Putamen (tissue), 1 donor: Measurements from ENCODE around the gene MDM4.
"Not testable (repeated sequence)": the region's sequence is repeated elsewhere in the genome, so short reads cannot be mapped to it uniquely, and the experiment has no call there.

ENCODE experiments used
- DNase-seq: peaks from one replicate; pipeline ENCODE4 v3.0.0-alpha.2; 2016; ENCODE audit warnings: low spot score

The MDM4 gene

DNA sequence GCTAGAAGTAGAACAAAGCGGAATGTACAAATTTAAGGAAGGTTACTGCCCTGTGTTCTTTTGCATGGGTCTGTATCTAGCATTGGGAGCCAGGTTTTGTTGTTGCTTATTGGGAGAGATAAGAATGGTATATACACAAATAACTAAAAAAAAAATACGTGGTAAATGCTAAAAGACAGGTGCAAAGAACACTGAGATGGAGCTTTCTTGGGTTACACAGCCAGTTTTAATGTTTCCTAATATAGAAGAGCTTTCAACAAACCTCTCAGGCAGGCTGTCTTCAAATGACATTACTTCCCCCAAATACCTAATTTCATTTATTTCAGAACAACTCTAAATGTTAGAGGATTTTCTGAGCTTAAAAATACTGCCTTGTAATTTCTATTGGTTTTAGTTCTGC lies 1.4 kb upstream of the MDM4 start:
- DNase-seq = no peak

DNA sequence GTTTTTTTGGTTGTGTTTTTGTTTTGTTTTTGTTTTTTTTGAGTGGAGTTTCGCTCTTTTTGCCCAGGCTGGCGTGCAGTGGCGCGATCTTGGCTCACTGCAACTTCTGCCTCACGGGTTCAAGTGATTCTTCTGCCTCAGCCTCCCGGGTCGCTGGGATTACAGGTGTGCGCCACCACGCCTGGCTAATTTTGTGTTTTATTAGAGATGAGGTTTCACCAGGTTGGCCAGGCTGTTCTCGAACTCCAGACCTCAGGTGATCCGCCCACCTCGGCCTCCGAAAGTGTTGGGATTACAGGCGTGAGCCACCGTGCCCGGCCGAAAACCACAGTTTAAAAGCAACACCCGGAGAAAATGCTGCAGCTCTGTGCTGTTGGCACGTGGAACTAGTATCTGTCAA lies 1.2 kb downstream of the MDM4 start:
- not testable (repeated sequence) for DNase-seq

DNA sequence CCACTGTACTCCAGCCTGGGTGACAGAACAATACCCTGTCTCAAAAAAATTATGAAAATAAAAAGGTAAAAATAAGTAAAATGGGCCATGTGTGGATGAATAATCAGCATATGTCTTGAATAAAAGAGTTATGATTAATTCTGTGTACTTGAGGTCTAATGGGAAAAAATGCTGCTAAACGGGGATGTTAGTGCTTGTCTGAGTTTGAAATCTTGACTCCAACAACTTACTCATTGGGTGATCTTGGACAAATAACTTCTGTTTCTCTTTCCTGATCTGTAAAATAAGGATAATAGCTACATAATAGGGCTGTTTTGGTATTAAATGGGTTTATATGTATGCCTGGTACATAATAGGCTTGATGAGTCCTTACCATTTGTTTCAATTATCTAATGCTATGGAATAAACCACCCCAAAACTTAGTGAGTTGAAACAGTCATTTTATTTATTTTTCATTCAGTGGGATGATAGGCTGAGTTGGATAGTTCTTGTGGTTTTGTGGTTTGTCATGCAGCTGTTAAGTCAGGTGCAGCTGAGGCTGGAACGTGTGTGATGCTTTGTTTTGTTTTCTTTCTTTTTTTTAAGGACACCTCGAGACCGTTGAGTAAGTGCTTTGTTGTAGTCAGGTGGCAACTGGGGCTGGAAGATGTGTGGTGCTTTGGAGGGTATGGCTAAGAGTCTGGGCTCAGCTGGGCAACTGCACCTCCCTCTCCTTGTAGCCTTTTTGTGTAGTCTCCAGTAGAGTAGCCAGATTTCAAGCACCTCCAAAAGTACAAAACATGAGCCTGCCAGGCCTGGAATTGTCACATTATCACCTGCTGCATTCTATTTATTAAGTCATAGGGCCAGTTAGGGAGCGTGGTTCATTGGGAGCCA lies 4.9 kb downstream of the MDM4 start:
- DNase-seq = no peak

DNA sequence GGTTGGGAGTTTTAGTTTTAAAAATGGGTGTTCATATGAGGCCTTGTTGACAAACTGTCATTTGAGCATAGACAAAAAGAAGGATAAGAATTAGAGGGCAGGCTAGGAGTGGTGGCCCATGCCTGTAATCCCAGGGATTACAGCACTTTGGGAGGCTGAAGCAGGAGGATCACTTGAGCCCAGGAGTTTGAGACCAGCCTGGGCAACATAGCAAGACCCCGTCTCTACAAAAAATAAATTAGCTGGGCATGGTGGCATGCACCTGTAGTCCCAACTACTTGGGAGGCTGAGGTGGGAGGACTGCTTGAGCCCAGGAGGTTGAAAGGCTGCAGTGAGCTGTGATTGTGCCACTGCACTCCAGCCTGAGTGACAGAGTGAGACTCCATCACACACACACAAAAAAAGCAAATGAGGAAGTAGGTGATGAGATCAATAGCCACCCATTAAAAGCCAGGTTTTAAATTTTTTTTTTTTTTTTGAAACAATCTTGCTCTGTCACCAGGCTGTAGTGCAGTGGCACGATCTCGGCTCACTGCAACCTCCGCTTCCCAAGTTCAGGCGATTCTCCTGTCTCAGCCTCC lies 5.8 kb downstream of the MDM4 start:
- not testable (repeated sequence) for DNase-seq

DNA sequence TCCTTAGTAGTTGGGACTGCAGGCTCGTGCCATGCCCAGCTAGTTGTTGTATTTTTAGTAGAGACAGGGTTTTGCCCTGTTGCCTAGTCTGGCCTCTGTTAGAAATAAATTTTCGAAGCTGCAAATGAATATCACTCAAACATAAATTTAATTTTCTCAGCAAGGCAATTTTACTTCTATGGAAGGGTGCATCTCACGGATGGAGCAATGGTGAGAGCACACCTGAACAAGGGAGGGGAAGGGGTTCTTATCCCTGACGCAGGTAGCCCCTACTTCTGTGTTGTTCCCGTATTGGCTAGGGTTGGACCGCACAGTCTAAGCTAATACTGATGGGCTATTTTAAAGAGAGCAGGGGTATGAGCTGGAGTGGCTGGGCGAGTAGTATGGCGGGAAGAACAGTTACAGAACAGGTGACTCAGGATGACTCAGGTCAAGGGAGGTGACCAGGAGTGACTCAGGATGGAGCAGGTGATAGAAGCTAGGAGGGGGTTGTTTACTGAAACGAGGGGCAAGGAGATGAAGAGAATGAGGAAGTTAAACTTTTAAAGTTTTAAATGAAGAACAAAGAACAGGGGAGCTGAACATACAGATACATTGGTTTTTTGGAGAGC lies 7.5 kb downstream of the MDM4 start:
- no peak for DNase-seq

DNA sequence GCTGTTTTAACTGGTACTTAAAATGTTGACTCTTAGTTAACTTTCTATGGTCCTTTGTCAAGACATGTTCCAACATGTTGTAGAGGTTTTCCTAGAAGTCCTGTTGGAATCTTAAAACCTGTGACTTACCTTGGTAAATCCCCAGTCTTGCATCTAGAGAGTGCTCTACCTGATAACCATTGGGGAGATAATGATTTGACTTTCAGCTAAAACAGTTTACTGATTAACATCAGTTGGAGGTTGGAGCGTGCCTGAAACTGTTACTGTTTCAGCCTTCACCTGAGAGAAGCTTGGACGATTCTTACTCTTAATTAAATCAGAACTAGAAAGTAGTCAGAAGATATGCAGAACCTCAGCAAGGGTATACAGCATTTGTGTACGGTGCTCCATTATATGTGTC lies 8.8 kb downstream of the MDM4 start:
- DNase-seq = no peak

DNA sequence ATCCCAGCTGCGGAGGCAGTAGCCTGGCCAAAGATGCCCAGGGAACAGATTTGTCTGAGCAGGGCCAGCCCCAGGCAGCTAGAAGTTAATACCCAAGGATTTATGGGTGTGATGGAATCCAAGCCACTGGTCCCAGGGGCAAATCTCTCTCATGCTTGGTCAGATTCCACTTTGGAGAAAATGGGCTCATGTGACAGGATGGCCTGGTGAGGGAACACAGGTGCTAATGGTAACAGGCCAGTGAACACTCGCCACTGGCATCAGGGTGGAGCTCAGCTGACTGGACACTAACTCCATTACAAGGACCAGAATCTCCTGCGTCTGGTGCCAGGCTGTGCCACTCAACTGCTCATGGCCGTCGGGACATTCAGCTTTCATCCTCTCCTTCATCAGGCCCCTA lies 12.0 kb downstream of the MDM4 start:
- DNase-seq = no peak

DNA sequence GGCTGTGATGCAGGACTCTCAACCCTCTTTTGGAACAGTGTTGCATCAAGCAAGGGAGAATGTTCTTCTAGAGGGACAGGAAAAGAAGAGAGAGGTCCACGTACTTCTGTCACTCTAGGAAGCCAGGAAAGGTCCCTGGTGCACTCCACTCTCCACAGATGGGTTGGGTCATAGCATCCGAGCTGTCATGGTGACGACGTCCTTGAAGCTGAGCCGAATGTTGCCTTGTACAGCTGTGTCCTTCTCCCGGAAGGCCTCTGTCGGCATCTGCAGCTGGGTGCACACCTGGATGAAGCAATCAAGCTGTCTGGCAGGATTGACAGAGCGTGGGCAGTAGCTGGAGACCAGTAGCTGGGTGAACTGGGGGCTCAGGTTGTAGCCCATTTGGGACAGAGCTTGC lies 12.5 kb downstream of the MDM4 start:
- DNase-seq = no peak

DNA sequence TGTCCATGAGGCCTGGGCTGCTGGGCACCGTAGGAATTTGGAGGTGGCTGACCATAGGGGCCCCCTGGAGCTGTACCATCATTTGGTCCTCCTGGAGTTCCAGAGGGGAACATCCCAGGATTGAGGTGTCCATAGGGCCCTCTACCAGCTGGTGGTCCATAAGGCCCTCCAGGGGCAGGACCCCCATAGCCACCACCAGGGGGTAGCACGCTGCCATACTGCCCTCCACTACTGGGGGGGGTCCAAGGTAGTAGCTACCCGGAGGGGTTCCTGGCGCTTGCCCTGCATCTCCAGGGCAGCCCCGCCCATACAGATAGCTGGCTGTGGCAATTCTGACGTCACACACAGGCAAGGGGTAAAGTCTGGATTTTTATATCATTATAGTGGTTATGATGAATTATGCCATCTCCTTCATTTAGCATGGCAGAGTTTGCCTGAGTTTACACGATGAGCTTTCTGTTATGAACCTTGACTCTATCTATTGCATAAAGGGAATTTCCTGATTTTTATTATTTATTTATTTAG lies 13.2 kb downstream of the MDM4 start:
- DNase-seq = no peak

DNA sequence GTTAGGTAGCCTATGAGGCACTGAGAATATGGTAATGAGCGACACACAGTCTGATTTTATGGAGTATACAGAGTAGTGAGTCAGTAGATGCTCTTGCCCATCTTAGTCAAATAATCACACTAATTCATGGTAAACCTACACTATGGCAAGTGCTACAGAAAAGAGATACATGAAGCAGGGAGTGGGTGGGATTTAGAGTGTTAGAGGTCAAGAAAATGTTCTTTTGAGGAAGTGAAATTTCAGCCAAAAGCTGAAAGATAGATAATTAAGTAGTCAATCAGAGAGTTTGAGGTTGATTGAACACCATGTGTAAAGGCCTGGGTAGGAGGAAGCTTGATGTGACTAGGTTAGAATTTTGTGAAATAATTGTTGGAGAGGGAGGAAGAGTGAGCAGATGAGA lies 14.7 kb downstream of the MDM4 start:
- DNase-seq = no peak

DNA sequence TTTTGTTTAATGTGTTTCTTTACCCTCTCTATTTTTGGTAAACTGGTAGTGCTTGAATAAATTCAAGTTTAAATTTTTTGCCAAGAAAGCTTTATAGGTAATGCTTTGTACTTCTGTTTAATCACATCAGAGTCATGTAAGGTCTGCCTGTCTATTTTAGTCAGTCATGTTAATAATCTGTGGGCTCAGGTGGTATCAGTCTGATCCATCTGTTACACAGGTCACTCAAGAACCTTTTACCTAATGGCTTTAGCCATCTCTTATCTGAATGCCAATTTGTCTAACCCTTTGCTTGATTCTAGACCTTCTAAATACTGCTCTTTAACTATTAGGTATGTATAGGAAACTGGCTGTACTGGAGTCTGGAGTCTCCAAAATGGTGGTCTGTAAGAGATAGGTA lies 16.6 kb downstream of the MDM4 start:
- DNase-seq = no peak

DNA sequence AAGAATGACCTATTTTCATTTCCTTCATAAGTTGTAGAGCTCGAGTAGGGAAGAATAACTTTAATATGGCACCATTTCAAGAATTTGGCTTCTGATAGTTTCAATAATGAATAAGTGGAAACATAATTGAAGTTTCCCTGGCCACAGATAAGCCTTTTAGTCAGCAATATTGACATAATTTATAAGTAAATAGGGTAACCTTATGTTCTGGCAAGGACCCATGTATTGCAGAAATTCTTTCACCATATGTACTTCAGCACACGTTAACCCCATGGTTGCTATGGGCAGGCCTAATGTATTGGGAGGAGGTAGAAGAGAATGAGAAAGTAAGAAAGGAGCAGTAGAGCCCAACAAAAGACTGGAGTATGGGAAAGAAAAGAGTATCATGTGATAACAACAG lies 25.4 kb downstream of the MDM4 start:
- DNase-seq = no peak

DNA sequence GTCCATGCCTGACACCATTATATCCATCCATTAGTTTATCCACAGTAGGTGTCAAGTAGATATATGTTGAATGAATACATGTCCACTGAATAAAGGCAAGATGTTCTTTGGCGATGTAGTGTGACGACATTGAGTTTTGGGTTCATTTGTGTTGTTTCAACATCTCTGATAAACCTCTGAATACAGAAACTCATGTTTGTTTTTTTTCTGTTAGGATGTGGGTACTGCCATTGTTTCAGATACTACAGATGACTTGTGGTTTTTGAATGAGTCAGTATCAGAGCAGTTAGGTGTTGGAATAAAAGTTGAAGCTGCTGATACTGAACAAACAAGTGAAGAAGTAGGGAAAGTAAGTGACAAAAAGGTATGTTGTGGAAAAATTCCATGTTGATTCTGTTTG lies 28.1 kb downstream of the MDM4 start:
- DNase-seq = no peak

DNA sequence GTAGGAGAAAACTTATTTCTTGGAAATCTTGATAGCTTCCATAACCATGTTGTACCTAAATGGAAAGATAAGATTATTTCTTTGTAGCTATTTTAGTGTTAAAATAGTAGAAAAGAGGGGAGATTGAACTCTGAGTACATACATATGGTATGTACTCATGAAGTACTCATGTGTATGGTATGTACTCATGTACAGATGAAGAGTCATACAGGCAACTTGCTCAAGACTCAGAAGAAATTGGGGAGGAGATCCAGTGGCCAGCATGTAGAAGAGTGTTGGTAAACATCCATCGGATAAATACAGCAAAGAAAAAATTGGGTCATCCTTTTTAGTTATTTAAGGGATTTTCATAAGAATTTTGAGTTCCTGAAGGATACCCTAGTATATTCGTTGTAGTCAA lies 29.0 kb downstream of the MDM4 start:
- DNase-seq = no peak

DNA sequence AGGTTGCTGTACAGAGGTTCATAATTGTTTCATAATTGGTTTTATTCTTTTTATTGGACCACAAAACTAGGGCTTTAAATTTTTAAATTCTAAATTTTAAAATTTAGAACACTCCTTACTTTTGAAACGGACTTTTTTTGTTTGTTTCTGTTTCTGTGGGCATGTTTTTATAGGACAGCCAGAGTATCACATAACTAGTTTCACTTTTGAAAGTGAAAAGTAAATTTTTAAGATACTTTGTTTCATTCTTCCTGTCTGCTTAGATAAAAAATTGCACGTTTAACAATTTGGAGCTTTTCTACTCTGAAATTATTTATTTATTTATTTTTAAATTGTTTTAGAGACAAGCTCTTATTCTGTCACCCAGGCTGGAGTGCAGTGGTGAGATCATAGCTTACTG lies 29.7 kb downstream of the MDM4 start:
- DNase-seq = no peak

DNA sequence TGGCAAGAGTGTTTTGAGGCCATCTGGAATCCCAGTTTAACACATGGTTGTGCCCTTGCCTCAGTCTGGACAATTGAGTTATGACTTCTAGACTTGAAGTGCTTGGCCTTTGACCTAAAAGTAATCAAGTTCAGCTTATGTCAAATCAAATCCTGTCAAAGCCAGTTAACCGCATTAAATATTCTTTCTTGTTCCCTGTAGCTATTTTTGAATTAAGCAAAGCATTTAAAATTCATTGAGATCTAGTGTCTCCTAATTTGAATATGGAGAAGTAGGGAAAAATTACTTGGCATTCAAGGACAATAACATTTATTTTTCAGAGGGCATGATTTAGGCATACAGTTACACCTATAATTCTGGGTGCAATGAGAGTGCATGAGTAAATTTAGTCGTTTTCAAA lies 32.1 kb downstream of the MDM4 start:
- no peak for DNase-seq

DNA sequence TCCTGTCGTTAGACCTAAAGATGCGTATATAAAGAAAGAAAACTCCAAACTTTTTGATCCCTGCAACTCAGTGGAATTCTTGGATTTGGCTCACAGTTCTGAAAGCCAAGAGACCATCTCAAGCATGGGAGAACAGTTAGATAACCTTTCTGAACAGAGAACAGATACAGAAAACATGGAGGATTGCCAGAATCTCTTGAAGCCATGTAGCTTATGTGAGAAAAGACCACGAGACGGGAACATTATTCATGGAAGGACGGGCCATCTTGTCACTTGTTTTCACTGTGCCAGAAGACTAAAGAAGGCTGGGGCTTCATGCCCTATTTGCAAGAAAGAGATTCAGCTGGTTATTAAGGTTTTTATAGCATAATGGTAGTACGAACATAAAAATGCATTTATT lies 33.1 kb downstream of the MDM4 start:
- DNase-seq = no peak

DNA sequence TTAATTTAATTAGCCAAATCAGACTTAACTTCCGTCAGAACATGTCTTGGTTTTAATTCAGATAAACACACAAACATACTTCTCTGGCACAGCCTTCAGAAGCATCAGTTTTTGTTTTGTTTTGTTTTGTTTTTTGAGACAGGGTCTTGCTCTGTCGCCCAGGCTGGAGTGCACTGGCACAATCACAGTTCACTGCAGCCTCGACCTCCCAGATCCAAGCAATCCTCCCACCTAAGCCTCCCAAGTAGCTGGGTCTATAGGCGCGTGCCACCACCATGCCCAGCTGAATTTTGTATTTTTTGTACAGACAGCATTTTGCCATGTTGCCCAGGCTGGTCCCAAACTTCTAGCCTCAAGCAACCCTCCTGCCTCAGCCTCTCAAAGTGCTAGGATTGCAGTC lies 34.7 kb downstream of the MDM4 start:
- DNase-seq = no peak

DNA sequence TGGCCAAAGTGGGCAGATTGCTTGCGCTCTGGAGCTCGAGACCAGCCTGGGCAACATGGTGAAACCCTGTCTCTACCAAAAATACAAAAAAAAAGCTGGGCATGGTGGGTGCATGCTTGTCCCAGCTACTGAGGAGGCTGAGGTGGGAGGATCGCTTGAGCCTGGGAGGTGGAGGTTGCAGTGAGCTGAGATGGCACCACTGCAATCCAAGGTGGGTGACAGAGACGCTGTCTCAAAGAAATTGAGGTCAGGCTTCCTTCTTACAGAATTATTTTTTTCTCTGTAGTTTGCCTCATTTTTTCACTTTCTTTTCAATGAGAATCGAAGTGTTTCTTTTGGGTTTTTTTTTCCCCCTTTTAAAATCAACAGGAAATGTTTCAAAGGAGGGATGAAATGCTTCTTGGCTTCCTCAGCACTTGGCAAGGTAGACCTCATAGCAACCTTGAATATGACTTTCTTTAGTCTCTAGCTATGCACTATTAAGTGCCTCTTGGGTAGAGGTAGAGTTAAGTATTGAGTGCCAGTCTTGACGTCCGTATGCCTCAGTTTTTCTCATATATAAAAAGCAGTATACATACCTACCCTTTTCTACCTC lies 40.3 kb downstream of the MDM4 start:
- DNase-seq = no peak

DNA sequence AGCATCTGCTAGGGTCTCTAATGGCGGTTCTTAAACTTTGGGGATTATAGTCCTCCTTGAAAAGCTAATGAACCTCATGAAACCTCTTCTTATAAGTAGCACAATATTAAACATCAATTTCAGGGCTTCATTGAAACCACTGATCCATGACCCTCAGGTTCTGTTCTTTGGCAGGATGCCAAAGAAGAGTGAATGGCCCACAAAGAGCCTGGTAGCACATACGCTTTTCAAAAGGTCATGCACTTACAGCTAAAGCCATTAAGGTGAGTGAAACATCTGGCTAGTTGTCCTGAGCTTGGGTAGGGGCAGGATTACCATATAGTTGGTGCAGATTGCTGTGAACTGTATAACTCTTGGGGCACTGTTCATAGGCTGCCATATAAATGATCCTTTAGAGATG lies 42.3 kb downstream of the MDM4 start:
- DNase-seq = no peak

DNA sequence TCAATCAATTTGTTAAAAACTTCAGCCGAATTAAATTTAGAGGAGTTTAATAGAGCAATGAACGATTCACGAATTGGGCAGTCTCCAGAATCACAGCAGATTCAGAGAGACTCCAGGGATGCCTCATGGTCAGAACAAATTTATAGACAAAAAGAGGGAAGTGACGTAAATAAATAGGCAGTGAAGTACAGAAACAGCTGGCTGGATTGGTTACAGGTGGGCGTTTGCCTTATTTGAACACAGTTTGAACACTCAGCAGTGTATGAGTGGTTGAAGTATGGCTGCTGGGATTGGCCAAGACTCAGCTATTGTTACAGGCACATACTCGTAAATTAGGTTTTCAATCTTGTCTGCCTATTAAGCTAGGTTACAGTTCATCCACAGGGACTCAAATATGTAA lies 43.8 kb downstream of the MDM4 start:
- not testable (repeated sequence) for DNase-seq

DNA sequence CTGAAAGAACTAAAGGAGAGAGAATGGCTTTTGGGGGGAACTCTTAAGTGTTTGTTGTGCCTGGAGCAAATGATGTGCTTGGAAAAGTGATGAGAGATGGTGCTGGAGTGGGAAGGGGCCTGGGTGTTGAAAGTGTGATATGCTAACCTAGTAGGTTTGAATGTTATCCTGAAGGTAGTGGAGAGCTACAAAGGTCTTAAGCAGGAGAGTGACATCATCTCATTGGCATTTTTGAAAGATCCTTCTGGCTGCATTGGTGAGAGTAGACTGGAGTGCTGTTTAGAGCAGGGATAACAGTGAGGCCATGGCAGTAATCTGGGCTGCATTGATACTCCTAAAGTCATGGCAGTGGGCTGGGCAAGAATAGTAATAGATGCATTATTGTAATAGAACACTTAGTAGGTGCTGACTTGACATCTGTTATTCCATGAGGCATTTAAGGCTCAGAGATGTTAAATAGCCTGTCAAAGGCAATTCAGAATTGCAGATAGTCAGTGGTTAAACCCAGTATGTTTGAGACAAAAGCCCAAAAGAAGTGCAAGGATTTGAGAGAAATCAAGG lies 44.5 kb downstream of the MDM4 start:
- no peak for DNase-seq
